Neuronal stem cell (in vitro differentiated cells): ENCODE results near the gene UNC13D.
A peak's percentile ranks its signal among the peaks of the same experiment; 100 is the strongest.

ENCODE experiments used
- DNase-seq: peaks from one replicate; pipeline ENCODE4 v3.0.0-alpha.2; 2013; ENCODE audit warnings: low spot score
- H2AFZ ChIP-seq: one replicate; pipeline ENCODE4 v1.6.1; 2013; ENCODE audit warnings: mild to moderate bottlenecking, low read length, inconsistent platforms
- H2AK5ac ChIP-seq: 2 replicates; pipeline ENCODE4 v1.6.1; 2013; ENCODE audit warnings: low read depth, mild to moderate bottlenecking, inconsistent platforms, low read length, moderate library complexity, mixed read lengths
- H2BK120ac ChIP-seq: 2 replicates; pipeline ENCODE4 v1.6.1; 2013; ENCODE audit warnings: low read depth, mild to moderate bottlenecking, inconsistent platforms, low read length, moderate library complexity, mixed read lengths
- H2BK12ac ChIP-seq: one replicate; pipeline ENCODE4 v1.6.1; 2013; ENCODE audit warnings: low read length, inconsistent platforms
- H2BK15ac ChIP-seq: 2 replicates; pipeline ENCODE4 v1.6.1; 2013; ENCODE audit warnings: mild to moderate bottlenecking, low read length, inconsistent platforms, mixed read lengths
- H2BK5ac ChIP-seq: one replicate; pipeline ENCODE4 v1.6.1; 2013; ENCODE audit warnings: inconsistent platforms, mild to moderate bottlenecking, low read length, moderate library complexity
- H3K14ac ChIP-seq: one replicate; pipeline ENCODE4 v1.6.1; 2013; ENCODE audit warnings: low read length, inconsistent platforms
- H3K18ac ChIP-seq: 2 replicates; pipeline ENCODE4 v1.6.1; 2013; ENCODE audit warnings: low read length, inconsistent platforms
- H3K23ac ChIP-seq: 2 replicates; pipeline ENCODE4 v1.6.1; 2013; ENCODE audit warnings: low read depth, mild to moderate bottlenecking, mixed read lengths, low read length, inconsistent platforms; ENCODE audit not compliant: poor library complexity
- H3K27ac ChIP-seq: replicated peaks from 3 replicates; pipeline ENCODE4 v1.5.1; 2013; ENCODE audit warnings: low read length, inconsistent platforms
- H3K27me3 ChIP-seq, 3 experiments: 2 replicates each; pipeline ENCODE4 v1.6.1; 2013; ENCODE audit warnings: low read length in 3 of 3, mild to moderate bottlenecking in 2 of 3, inconsistent platforms in 1 of 3, low read depth in 1 of 3, mixed read lengths in 1 of 3, moderate library complexity in 1 of 3; ENCODE audit not compliant: control insufficient read depth in 3 of 3, insufficient read depth in 3 of 3
- H3K36me3 ChIP-seq, 2 donors: replicated peaks in 1 of 2; 2 replicates each; pipeline ENCODE4 v1.6.1; 2013; ENCODE audit warnings: low read length in 2 of 2; ENCODE audit not compliant: control insufficient read depth in 2 of 2, insufficient read depth in 2 of 2
- H3K4ac ChIP-seq: 2 replicates; pipeline ENCODE4 v1.6.1; 2013; ENCODE audit warnings: inconsistent platforms, mild to moderate bottlenecking, low read length, moderate library complexity
- H3K4me1 ChIP-seq, 2 donors: 1 replicate in 1 of 2; 2 replicates in 1 of 2; pipeline ENCODE4 v1.6.1; 2013; ENCODE audit warnings: low read length in 2 of 2, low read depth in 1 of 2; ENCODE audit not compliant: control insufficient read depth in 2 of 2, insufficient read depth in 1 of 2
- H3K4me2 ChIP-seq: one replicate; pipeline ENCODE4 v1.6.1; 2013; ENCODE audit warnings: mild to moderate bottlenecking, low read length, inconsistent platforms; ENCODE audit not compliant: insufficient read depth, poor library complexity, severe bottlenecking
- H3K4me3 ChIP-seq, 2 donors: 2 replicates each; pipeline ENCODE4 v1.5.1; 2013; ENCODE audit warnings: low read length in 2 of 2, mild to moderate bottlenecking in 2 of 2, inconsistent platforms in 1 of 2, moderate library complexity in 1 of 2
- H3K79me1 ChIP-seq: one replicate; pipeline ENCODE4 v1.6.1; 2013; ENCODE audit warnings: low read depth, mild to moderate bottlenecking, inconsistent platforms, low read length, moderate library complexity
- H3K9ac ChIP-seq: one replicate; pipeline ENCODE4 v1.6.1; 2013; ENCODE audit warnings: mild to moderate bottlenecking, low read depth, low read length, inconsistent platforms; ENCODE audit not compliant: poor library complexity
- H3K9me3 ChIP-seq, 2 donors: replicated peaks in 1 of 2; 2 replicates each; pipeline versions ENCODE3 to v1.6.1; 2013; ENCODE audit warnings: low read length in 2 of 2, mild to moderate bottlenecking in 2 of 2, inconsistent platforms in 1 of 2, low read depth in 1 of 2, mixed read lengths in 1 of 2, moderate library complexity in 1 of 2; ENCODE audit not compliant: control insufficient read depth in 2 of 2, insufficient read depth in 1 of 2
- H4K8ac ChIP-seq: one replicate; pipeline ENCODE4 v1.6.1; 2013; ENCODE audit warnings: low read depth, mild to moderate bottlenecking, inconsistent platforms, low read length, moderate library complexity
- H4K91ac ChIP-seq: one replicate; pipeline ENCODE4 v1.6.1; 2013; ENCODE audit warnings: low read length, low read depth, mild to moderate bottlenecking, inconsistent platforms; ENCODE audit not compliant: poor library complexity
- WGBS, 2 donors: extraction: QIAGEN DNeasy Blood & Tissue Kit; methylation state at CpG; one replicate each; pipeline ENCODE4 v1.1.7; 2013; ENCODE audit warnings: missing lambda C conversion rate in 2 of 2, mixed read lengths in 1 of 2; ENCODE audit not compliant: insufficient read length in 2 of 2, insufficient replicate concordance in 1 of 2; ENCODE audit errors: extremely low coverage in 2 of 2; 5-methylcytosine and 5-hydroxymethylcytosine counted together

Gene UNC13D

DNA sequence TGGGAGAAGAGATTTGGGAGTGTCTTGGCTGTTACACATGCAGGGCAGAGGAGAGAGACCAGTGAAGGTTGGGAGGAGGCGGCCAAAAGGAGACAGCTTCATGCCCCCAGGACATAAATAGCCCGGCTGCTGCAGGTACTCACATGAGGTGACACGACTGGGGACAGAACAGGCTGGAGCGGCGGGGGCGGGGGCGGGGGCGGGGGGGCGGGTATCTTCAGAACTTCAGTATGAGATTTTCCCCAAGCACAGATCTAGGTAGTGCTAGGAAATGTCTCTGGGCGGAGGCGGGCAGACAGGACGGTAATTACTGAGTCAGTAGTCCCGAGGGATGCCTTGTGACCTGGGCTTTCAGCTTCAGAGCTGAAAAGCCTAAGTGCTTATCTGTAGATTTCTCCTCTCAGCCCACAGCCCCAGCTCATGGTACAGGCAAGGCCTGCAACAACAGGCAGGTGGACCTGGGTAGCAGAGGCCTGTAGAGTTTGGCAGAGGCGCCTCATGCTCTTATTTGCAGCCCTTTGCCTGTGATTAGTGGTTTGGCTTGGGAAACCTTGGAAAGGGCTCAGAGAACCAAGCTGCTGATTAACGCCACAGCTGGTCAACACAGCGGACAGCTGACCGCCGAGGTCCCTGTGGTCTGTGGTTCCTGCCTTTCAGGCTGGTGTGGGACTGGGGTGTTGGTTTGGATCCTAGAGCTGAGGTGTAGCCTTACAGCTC, 35.1 kb downstream of the UNC13D start:
- Histone ChIP-seq H2BK15ac (no peak overlapping the region), H4K91ac (no peak overlapping the region), H3K4ac (no peak overlapping the region), H3K36me3 (peaks cover 41 to 69% of the 10 kb centered on the region in 2 donors), H3K4me2 (no peak overlapping the region), H2BK120ac (no peak overlapping the region), H2BK5ac (peak overlapping the region; percentile 53), H3K4me1 (no peaks in the 10 kb centered on the region), H3K9ac (no peak overlapping the region), H3K23ac (no peak overlapping the region), H3K9me3 (no peaks in the 10 kb centered on the region), H3K4me3 (no peak overlapping the region), H3K18ac (no peak overlapping the region), H3K27ac (no peak overlapping the region), H2AK5ac (no peak overlapping the region), H3K27me3 (no peaks in the 10 kb centered on the region), H3K14ac (no peak overlapping the region), H3K79me1 (peaks cover 21% of the 10 kb centered on the region), H2BK12ac (no peak overlapping the region), H4K8ac (no peak overlapping the region), H2AFZ (no peak overlapping the region)
- no CpG with 5 or more reads among the region's 18 CpGs for WGBS, 2 donors
- DNase-seq, result no peak

DNA sequence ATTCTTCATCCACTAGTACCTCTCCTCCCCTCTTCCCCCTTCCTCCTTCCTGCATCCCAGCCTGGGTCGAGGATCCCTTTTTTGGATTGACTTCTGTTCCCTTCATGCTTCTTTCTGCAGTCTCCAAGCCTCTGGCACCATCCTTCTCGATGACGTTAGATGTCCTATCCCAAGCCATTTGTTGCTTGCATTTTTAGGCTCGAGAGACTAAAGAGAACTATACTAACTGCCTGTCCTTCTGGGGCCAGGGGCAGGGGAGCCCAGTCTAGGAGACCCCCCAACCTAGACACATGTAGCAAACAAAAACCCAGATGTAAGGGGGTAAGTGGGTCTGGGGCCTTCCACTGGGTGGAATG, 35.7 kb downstream of the UNC13D start:
- H2BK12ac ChIP-seq, result no peak overlapping the region
- no peak overlapping the region for H2BK120ac ChIP-seq
- H4K91ac ChIP-seq, result no peak overlapping the region
- no peaks in the 10 kb centered on the region for H3K4me1 ChIP-seq
- no peak overlapping the region for H2AK5ac ChIP-seq
- no peaks in the 10 kb centered on the region for H3K9me3 ChIP-seq
- no peak overlapping the region for H3K4me2 ChIP-seq
- H3K36me3 ChIP-seq, result peaks cover 36 to 68% of the 10 kb centered on the region in 2 donors
- H3K14ac ChIP-seq, result no peak overlapping the region
- no peak for DNase-seq
- no peak overlapping the region for H4K8ac ChIP-seq
- no peak overlapping the region for H2AFZ ChIP-seq
- H2BK5ac ChIP-seq, result peak overlapping the region; percentile 20
- H3K23ac ChIP-seq, result no peak overlapping the region
- no peak overlapping the region for H3K18ac ChIP-seq
- H3K4me3 ChIP-seq, result no peak overlapping the region
- WGBS, 2 donors, result no CpG with 5 or more reads among the region's 4 CpGs
- H3K79me1 ChIP-seq, result peaks cover 19% of the 10 kb centered on the region
- H3K4ac ChIP-seq, result no peak overlapping the region
- no peak overlapping the region for H3K9ac ChIP-seq
- H3K27me3 ChIP-seq, result no peaks in the 10 kb centered on the region
- no peak overlapping the region for H3K27ac ChIP-seq
- H2BK15ac ChIP-seq, result no peak overlapping the region

DNA sequence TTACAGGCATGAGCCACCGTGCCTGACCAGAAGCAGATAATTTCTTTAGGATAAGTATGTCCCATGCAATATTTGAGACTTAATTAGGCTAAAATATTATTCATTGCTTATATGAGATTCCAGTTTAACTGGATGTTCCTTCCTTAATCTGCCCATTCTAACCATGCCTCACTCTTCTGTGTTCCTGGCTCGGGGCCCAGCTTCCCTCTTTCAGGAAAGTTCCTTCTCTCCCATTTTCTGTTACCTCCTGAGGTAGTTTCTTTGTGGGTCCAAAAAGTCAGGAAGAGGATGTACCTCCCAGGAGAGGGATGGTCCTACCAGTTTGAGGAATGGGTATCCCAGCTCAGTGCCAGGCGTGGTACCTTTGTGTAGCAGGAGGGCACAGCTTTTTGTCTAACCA, 36.3 kb downstream of the UNC13D start:
- Histone ChIP-seq H2AFZ (no peak overlapping the region), H4K8ac (no peak overlapping the region), H2BK12ac (no peak overlapping the region), H3K23ac (no peak overlapping the region), H3K9ac (no peak overlapping the region), H3K4me3 (no peak overlapping the region), H3K9me3 (no peaks in the 10 kb centered on the region), H3K27me3 (no peaks in the 10 kb centered on the region), H3K4me1 (no peaks in the 10 kb centered on the region), H4K91ac (no peak overlapping the region), H2AK5ac (no peak overlapping the region), H2BK5ac (no peak overlapping the region), H3K4me2 (no peak overlapping the region), H3K18ac (no peak overlapping the region), H3K14ac (no peak overlapping the region), H3K79me1 (peaks cover 19% of the 10 kb centered on the region), H3K36me3 (peaks cover 29 to 66% of the 10 kb centered on the region in 2 donors), H3K27ac (no peak overlapping the region), H3K4ac (no peak overlapping the region), H2BK15ac (no peak overlapping the region), H2BK120ac (no peak overlapping the region)
- DNase-seq, result no peak
- no CpG with 5 or more reads among the region's 3 CpGs for WGBS, 2 donors

DNA sequence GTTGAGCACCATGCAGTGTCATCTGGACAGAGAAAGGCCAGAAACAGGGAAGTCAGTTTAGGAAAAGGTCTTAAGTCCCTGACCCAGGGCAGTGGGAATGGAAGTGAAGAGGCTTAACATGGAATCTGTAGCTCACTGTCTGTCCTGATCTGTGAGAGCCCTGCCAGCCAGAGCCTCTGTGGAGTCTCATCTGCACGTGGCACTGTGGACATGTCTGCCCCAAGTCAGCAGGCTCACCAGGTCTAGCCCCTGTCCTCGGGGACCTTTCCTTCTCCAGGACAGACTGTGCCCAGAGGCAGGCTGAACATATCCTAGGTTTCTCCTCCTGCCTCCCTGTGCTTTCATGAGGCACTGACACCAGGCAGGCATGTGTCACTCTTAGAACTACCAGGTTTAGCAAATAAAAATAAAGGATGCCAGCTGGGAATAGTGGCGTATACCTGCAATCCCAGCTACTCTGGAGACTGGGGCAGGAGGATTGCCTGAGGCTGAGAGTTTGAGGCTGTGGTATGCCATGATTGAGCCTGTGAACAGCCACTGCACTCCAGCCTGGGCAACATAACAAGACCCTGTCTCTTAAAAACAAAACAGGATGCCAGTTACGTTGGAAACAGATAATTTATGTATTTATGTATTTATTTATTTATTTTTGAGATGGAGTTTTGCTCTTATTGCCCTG, 37.2 kb downstream of the UNC13D start:
- peaks cover 15% of the 10 kb centered on the region for H3K79me1 ChIP-seq
- no peak overlapping the region for H2BK12ac ChIP-seq
- WGBS, 2 donors, result no CpG with 5 or more reads among the region's 4 CpGs
- H2BK5ac ChIP-seq, result peak overlapping the region; percentile 88
- no peak overlapping the region for H3K27ac ChIP-seq
- no peak overlapping the region for H2BK120ac ChIP-seq
- H3K4me1 ChIP-seq, result no peaks in the 10 kb centered on the region
- H2AK5ac ChIP-seq, result no peak overlapping the region
- H3K9ac ChIP-seq, result no peak overlapping the region
- no peak overlapping the region for H2BK15ac ChIP-seq
- no peak overlapping the region for H3K4me3 ChIP-seq
- H4K8ac ChIP-seq, result no peak overlapping the region
- H3K4ac ChIP-seq, result no peak overlapping the region
- H3K18ac ChIP-seq, result no peak overlapping the region
- no peak overlapping the region for H2AFZ ChIP-seq
- peaks cover 22 to 63% of the 10 kb centered on the region in 2 donors for H3K36me3 ChIP-seq
- H4K91ac ChIP-seq, result no peak overlapping the region
- no peak for DNase-seq
- no peak overlapping the region for H3K4me2 ChIP-seq
- no peaks in the 10 kb centered on the region for H3K27me3 ChIP-seq
- no peaks in the 10 kb centered on the region for H3K9me3 ChIP-seq
- H3K14ac ChIP-seq, result no peak overlapping the region
- H3K23ac ChIP-seq, result no peak overlapping the region
